Ovary (tissue), 9 donors: ENCODE measurements around the gene ATP6V1C2. TPM values are rescaled to one million over a fixed set of nuclear protein-coding genes. Genes with fewer than 3 reads are reported as not detected.

Experiments
- DNase-seq, 5 donors: peaks; one replicate each; pipeline ENCODE4 v3.0.0-alpha.2; 2019 to 2020
- H3K27ac ChIP-seq, 2 donors: fragments of 200-600 bp; one replicate each; pipeline versions ENCODE4 v1.5.1 to v1.8.0; 2019 to 2022
- H3K27me3 ChIP-seq: fragments of 200-600 bp; one replicate; pipeline ENCODE4 v1.8.0; 2022
- H3K36me3 ChIP-seq: fragments of 200-600 bp; sonication (generic); one replicate; pipeline ENCODE4 v1.5.1; 2019
- H3K4me1 ChIP-seq: one replicate; pipeline ENCODE4 v1.8.1; 2013; ENCODE audit warnings: mild to moderate bottlenecking, moderate library complexity; ENCODE audit not compliant: insufficient read depth
- H3K4me3 ChIP-seq: fragments of 200-600 bp; sonication (generic); one replicate; pipeline ENCODE4 v1.5.1; 2017
- H3K9me3 ChIP-seq, 2 donors: fragments of 200-600 bp in 1 of 2; sonication (generic) in 1 of 2; one replicate each; pipeline versions ENCODE4 v1.5.1 to v1.8.1; 2013 to 2019; ENCODE audit warnings: mild to moderate bottlenecking in 1 of 2, moderate library complexity in 1 of 2
- EP300 ChIP-seq: sonication (generic); formaldehyde crosslinking; IDR thresholded peaks from one replicate; pipeline ENCODE4 v1.6.1; 2017; ENCODE audit warnings: antibody characterized with exemption
- POLR2A ChIP-seq: fragments of 450-650 bp; IDR thresholded peaks from one replicate; pipeline ENCODE4 v1.6.1; 2017; ENCODE audit warnings: antibody characterized with exemption, mild to moderate bottlenecking, moderate library complexity
- WGBS, 3 donors: extraction: QIAGEN DNeasy Blood & Tissue Kit in 1 of 3; methylation state at CpG; one replicate each; pipeline versions ENCODE4 v1.1.5 to v1.1.7; 2013 to 2017; 5-methylcytosine and 5-hydroxymethylcytosine counted together
- intact Hi-C, 4 donors: fragments of 100-400 bp; cut with DNase I; formaldehyde crosslinking; loops; one replicate each; pipeline versions ENCODE4 v1.11.0 to v1.15.1; 2022 to 2023
- polyA plus RNA-seq, 2 donors: library from polyadenylated mRNA; stranded (reverse); fragments of 200-250 nt in 1 of 2; fragments of 350-450 nt in 1 of 2; fragmentation: Illumina TruSeq in 1 of 2; extraction: RNeasy Lipid Tissue Mini Kit (QIAGEN cat#74804) in 1 of 2; gene quantifications; one replicate each; pipeline ENCODE4 v1.2.3, GENCODE V29; 2013 to 2014
- total RNA-seq, 7 donors: library from RNA; depleted of rRNA in 2 of 7; stranded (reverse); fragments of >200 nt in 2 of 7; fragmentation: NEBNext Ultra II Directional in 3 of 7; extraction: Animal tissue kit (Norgen Biotek cat#: 25700) in 3 of 7; gene quantifications; one replicate each; pipeline versions ENCODE4 v1.1.0 to v1.2.4, GENCODE V29; 2016 to 2023
- TF ChIP-seq, protein P1 (sequence below), 3 donors: fragments of 450-650 bp in 2 of 3; fragments of 200-600 bp in 1 of 3; IDR thresholded peaks; one replicate each; pipeline versions ENCODE4 v1.5.1 to v1.8.0; 2016 to 2022; ENCODE audit warnings: antibody characterized with exemption in 3 of 3, mild to moderate bottlenecking in 1 of 3
- donor health status: DM: no; HTN: no; CAD: no; lungs with moderate emphysema.
- donor health status: DM: no; HTN: no; CAD: no.
- donor health status: Bipolar disorder and iron deficiency.
- donor health status: DM: yes; HTN: yes; CAD: no.
- donor health status: DM: no; HTN: no; CAD: no.
- donor health status: DM: yes; HTN: yes; CAD: no.

Gene ATP6V1C2
- total and polyA plus RNA-seq, 9 donors: 0.17 to 10.8 (median 0.60) TPM; not detected in 2

DNA sequence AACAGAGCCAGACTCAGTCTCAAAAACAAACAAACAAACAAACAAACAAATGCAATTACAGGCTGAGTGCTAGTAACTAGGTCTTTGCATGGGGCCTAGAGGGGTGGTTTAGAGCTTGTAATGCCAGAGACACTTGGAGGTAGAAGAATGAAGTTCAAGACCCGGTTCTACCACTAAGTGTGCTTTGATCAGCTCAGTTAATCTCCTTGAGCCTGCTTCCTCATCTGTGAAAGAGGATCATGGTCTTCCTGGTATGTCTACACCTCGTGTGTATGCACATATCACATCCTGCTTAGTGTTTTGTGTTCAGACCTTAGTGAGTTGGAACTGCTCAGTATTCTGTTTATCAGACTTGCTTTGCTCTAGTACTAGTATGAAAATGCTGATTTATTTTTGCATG lies 4.8 kb upstream of the ATP6V1C2 start:
- H3K27me3 ChIP-seq: no peaks in the 10 kb centered on the region
- H3K36me3 ChIP-seq: no peaks in the 10 kb centered on the region
- no peaks in the 10 kb centered on the region for H3K9me3 ChIP-seq
- DNase-seq: no peak
- intact Hi-C loops: no loop called here
- no peak overlapping the region for H3K4me3 ChIP-seq
- TF ChIP-seq POLR2A (no peak), EP300 (no peak)
- TF ChIP-seq, protein P1, sequence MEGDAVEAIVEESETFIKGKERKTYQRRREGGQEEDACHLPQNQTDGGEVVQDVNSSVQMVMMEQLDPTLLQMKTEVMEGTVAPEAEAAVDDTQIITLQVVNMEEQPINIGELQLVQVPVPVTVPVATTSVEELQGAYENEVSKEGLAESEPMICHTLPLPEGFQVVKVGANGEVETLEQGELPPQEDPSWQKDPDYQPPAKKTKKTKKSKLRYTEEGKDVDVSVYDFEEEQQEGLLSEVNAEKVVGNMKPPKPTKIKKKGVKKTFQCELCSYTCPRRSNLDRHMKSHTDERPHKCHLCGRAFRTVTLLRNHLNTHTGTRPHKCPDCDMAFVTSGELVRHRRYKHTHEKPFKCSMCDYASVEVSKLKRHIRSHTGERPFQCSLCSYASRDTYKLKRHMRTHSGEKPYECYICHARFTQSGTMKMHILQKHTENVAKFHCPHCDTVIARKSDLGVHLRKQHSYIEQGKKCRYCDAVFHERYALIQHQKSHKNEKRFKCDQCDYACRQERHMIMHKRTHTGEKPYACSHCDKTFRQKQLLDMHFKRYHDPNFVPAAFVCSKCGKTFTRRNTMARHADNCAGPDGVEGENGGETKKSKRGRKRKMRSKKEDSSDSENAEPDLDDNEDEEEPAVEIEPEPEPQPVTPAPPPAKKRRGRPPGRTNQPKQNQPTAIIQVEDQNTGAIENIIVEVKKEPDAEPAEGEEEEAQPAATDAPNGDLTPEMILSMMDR (IDR thresholded peaks at IDR 0.05): no peak
- peaks cover 4% of the 10 kb centered on the region for H3K4me1 ChIP-seq
- 62 to 65% (median 65%) methylated on average over 2 of the region's 2 CpGs for WGBS, 3 donors
- H3K27ac ChIP-seq: no peak overlapping the region

DNA sequence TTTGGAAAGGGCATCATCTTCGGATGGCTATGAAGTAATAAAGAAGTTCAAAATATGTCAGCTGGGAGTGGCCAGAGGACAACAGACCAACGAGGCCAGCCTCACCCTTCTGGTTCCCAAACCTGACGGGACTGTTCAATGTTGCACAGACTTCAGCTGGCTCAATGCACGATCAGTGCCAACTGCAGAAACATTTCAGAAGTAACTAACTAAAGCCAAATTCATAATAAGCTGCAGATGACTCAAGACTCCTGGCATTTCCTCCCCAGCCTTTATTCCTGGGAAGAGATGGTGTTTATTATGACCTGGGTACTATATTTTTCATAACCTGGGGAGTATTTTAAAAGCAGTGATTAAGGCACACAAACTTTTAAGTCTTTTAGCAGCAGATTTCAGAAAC lies 3.8 kb upstream of the ATP6V1C2 start:
- no peak overlapping the region for H3K27ac ChIP-seq
- WGBS, 3 donors: 3 to 18% (median 10%) methylated on average over 4 of the region's 4 CpGs
- no peaks in the 10 kb centered on the region for H3K27me3 ChIP-seq
- H3K36me3 ChIP-seq: no peaks in the 10 kb centered on the region
- DNase-seq: no peak
- peaks cover 8% of the 10 kb centered on the region for H3K4me1 ChIP-seq
- intact Hi-C loops: no loop called here
- H3K4me3 ChIP-seq: no peak overlapping the region
- no peaks in the 10 kb centered on the region for H3K9me3 ChIP-seq
- TF ChIP-seq, protein P1 (IDR thresholded peaks at IDR 0.05): no peak
- no peak for TF ChIP-seq EP300
- no peak for TF ChIP-seq POLR2A

DNA sequence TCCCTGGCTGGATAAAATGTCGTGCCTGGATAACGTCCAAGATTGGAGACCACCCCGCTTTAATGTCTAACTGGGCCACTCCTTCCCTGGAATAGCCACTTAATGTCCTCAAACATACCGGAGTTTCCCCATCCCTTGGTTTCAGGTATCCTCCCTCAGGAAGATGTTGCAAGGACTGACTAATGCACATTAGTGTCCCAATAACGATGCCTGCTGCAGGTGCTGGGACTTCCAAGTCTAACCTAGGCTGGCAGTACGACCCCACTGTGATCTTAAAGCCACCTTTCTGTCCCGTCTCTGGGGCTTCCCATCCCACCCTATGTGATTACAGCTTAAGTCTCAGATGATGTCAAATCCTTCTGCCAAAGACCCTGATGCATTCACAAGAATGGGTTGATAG lies 1.1 kb upstream of the ATP6V1C2 start:
- Histone ChIP-seq H3K4me3 (no peak overlapping the region), H3K36me3 (no peaks in the 10 kb centered on the region), H3K9me3 (no peaks in the 10 kb centered on the region), H3K4me1 (peaks cover 8% of the 10 kb centered on the region), H3K27me3 (no peaks in the 10 kb centered on the region), H3K27ac (no peak overlapping the region)
- intact Hi-C loops: no loop called here
- 55 to 68% (median 62%) methylated on average over 7 of the region's 7 CpGs for WGBS, 3 donors
- TF ChIP-seq, protein P1 (IDR thresholded peaks at IDR 0.05): no peak
- no peak for TF ChIP-seq EP300
- no peak for DNase-seq

DNA sequence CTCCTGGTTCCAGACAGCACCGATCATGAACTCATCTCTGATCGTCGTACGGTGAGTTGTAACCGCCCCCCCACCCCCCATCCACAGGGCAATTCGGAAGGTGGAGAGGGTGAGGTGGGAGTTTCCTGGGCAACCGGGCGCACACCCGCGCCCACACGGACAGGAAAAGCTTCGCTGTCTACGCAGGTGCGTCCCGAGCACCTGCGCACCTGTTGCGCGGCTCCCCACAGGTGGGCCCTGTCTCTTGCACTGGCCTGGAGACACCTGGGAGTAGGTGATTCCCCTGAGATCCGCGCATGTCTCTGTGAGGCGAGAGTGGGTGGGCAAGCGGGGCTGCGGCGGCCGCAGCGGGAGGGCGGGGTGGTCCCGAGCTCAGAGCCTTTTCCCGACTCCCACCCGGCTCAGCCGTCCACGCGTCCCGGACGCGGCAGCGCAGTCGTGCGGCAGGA lies 459 bp upstream of the ATP6V1C2 start:
- 4 to 11% (median 6%) methylated on average over 20 to 39 of the region's 39 CpGs for WGBS, 3 donors
- Histone ChIP-seq H3K36me3 (no peaks in the 10 kb centered on the region), H3K4me3 (peak overlapping the region; percentile 21), H3K27me3 (no peaks in the 10 kb centered on the region), H3K27ac (no peak overlapping the region), H3K4me1 (peaks cover 8% of the 10 kb centered on the region), H3K9me3 (no peaks in the 10 kb centered on the region)
- intact Hi-C loops: no loop called here
- no peak for TF ChIP-seq EP300
- TF ChIP-seq, protein P1 (IDR thresholded peaks at IDR 0.05): no peak
- TF ChIP-seq POLR2A: no peak
- no peak for DNase-seq
